Mammary epithelial cell (primary cell): ENCODE measurements around the gene ADAMTS9.

Experiments used
- EZH2 ChIP-seq: IDR thresholded peaks from 2 replicates; pipeline ENCODE4 v1.6.1; 2012; ENCODE audit warnings: low read length, inconsistent platforms, borderline replicate concordance
- TF ChIP-seq, protein P1 (sequence below), 2 donors: IDR thresholded peaks in 1 of 2; conservative IDR thresholded peaks in 1 of 2; 2 replicates each; pipeline ENCODE4 v1.5.1; 2011 to 2012; ENCODE audit warnings: inconsistent platforms in 2 of 2, low read length in 2 of 2, mild to moderate bottlenecking in 2 of 2, control low read depth in 1 of 2, low read depth in 1 of 2; ENCODE audit not compliant: insufficient read depth in 1 of 2; ENCODE audit errors: extremely low read depth in 1 of 2

DNA sequence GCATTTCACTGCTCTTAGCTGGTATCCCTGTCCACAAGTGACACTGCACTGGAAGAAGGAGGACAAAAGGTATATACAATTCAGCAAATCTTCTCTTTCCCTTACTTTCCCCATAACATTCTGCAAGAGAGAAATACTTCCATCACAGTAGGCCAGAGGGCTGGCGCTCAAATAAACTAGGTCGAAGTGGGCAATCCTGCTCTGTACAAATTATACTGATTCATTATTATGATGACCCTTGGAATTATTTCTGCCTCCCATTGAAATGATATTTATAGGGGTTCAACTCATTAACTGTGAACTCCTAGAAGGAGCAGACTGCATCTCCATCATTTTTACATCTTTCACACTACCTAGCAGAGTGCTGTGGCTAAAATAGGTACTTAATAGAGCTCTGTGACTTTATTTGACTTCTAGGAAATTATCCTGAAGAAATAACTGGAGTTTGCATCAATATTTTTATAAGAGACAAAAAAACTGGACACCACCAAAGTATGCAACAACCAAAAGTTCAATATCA, 80.7 kb downstream of the ADAMTS9 start:
- TF ChIP-seq, protein P1, sequence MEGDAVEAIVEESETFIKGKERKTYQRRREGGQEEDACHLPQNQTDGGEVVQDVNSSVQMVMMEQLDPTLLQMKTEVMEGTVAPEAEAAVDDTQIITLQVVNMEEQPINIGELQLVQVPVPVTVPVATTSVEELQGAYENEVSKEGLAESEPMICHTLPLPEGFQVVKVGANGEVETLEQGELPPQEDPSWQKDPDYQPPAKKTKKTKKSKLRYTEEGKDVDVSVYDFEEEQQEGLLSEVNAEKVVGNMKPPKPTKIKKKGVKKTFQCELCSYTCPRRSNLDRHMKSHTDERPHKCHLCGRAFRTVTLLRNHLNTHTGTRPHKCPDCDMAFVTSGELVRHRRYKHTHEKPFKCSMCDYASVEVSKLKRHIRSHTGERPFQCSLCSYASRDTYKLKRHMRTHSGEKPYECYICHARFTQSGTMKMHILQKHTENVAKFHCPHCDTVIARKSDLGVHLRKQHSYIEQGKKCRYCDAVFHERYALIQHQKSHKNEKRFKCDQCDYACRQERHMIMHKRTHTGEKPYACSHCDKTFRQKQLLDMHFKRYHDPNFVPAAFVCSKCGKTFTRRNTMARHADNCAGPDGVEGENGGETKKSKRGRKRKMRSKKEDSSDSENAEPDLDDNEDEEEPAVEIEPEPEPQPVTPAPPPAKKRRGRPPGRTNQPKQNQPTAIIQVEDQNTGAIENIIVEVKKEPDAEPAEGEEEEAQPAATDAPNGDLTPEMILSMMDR (conservative IDR thresholded peaks at IDR 0.05 in 1 of 2, IDR thresholded peaks at IDR 0.05 in 1 of 2; ENCODE audit: extremely low read depth in 1 of 2, insufficient read depth in 1 of 2, low read depth in 1 of 2, low read length in 2 of 2) = no peak
- TF ChIP-seq EZH2 = no peak
